22Rv1 (cell line): ENCODE data around the gene CCL18.

Source experiments
- ZFX ChIP-seq: fragments of 450-650 bp; IDR thresholded peaks from 2 replicates; pipeline ENCODE4 v1.6.1; 2017; ENCODE audit warnings: antibody characterized with exemption, borderline replicate concordance
- TF ChIP-seq, protein P1 (sequence below): fragments of 450-650 bp; IDR thresholded peaks from 2 replicates; pipeline ENCODE4 v1.5.1; 2017; ENCODE audit warnings: mild to moderate bottlenecking

DNA sequence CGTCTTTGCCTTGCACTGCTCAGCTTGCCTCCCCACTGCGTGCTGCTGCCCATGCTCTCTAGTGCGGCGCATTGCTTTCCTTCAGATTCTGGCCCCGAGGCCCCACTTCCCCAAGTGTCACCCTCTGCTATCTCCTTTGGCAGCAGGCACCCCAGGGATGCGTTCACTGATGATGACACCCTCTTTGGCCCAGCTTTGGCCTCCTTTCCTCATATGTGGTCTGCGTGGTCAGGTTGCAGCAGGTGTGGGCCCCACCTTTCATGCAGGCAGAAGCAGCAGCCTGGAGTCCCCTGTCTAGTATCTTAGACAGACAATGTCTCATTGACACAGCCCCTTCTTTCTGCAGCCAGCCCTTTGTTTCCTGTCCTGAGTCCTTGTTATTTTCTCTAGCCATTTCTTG, 30.7 kb downstream of the CCL18 start:
- TF ChIP-seq, protein P1, sequence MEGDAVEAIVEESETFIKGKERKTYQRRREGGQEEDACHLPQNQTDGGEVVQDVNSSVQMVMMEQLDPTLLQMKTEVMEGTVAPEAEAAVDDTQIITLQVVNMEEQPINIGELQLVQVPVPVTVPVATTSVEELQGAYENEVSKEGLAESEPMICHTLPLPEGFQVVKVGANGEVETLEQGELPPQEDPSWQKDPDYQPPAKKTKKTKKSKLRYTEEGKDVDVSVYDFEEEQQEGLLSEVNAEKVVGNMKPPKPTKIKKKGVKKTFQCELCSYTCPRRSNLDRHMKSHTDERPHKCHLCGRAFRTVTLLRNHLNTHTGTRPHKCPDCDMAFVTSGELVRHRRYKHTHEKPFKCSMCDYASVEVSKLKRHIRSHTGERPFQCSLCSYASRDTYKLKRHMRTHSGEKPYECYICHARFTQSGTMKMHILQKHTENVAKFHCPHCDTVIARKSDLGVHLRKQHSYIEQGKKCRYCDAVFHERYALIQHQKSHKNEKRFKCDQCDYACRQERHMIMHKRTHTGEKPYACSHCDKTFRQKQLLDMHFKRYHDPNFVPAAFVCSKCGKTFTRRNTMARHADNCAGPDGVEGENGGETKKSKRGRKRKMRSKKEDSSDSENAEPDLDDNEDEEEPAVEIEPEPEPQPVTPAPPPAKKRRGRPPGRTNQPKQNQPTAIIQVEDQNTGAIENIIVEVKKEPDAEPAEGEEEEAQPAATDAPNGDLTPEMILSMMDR, result no peak
- TF ChIP-seq ZFX, result no peak
